NT2/D1 (cell line): ENCODE data around the gene TSGA10.
A peak's percentile ranks its signal among the peaks of the same experiment; 100 is the strongest.
"Not testable (repeated sequence)": the region's sequence is repeated elsewhere in the genome, so short reads cannot be mapped to it uniquely, and the experiment has no call there.

ENCODE experiments used
- DNase-seq: peaks from one replicate; pipeline ENCODE4 v3.0.0-alpha.2; 2011; ENCODE audit warnings: low read depth, low spot score
- H3K27me3 ChIP-seq: 2 replicates; pipeline ENCODE4 v1.6.0; 2011; ENCODE audit warnings: mild to moderate bottlenecking; ENCODE audit not compliant: insufficient read length, insufficient read depth
- H3K36me3 ChIP-seq: 2 replicates; pipeline ENCODE4 v1.6.1; 2011; ENCODE audit warnings: mild to moderate bottlenecking, low read length, mixed read lengths; ENCODE audit not compliant: insufficient read depth, insufficient read length
- H3K4me1 ChIP-seq: 2 replicates; pipeline ENCODE4 v1.5.1; 2011; ENCODE audit not compliant: insufficient read depth, insufficient read length
- H3K4me3 ChIP-seq: 2 replicates; pipeline ENCODE4 v1.5.1; 2011; ENCODE audit warnings: low read depth; ENCODE audit not compliant: insufficient read length
- H3K9ac ChIP-seq: 2 replicates; pipeline ENCODE4 v1.6.0; 2011; ENCODE audit warnings: low read depth; ENCODE audit not compliant: insufficient read length
- H3K9me3 ChIP-seq: 2 replicates; pipeline ENCODE4 v1.5.1; 2011; ENCODE audit warnings: mild to moderate bottlenecking, low read length; ENCODE audit not compliant: insufficient read depth
- SUZ12 ChIP-seq: IDR thresholded peaks from 2 replicates; pipeline ENCODE4 v1.6.1; 2011; ENCODE audit not compliant: insufficient read length, insufficient read depth; ENCODE audit errors: extremely low read depth
- YY1 ChIP-seq: IDR thresholded peaks from 2 replicates; pipeline ENCODE4 v1.6.1; 2011; ENCODE audit not compliant: insufficient read length, insufficient read depth
- ZNF274 ChIP-seq: IDR thresholded peaks from 2 replicates; pipeline ENCODE4 v1.6.1; 2011; ENCODE audit warnings: mild to moderate bottlenecking, low read depth, low read length

Gene TSGA10, protein sequence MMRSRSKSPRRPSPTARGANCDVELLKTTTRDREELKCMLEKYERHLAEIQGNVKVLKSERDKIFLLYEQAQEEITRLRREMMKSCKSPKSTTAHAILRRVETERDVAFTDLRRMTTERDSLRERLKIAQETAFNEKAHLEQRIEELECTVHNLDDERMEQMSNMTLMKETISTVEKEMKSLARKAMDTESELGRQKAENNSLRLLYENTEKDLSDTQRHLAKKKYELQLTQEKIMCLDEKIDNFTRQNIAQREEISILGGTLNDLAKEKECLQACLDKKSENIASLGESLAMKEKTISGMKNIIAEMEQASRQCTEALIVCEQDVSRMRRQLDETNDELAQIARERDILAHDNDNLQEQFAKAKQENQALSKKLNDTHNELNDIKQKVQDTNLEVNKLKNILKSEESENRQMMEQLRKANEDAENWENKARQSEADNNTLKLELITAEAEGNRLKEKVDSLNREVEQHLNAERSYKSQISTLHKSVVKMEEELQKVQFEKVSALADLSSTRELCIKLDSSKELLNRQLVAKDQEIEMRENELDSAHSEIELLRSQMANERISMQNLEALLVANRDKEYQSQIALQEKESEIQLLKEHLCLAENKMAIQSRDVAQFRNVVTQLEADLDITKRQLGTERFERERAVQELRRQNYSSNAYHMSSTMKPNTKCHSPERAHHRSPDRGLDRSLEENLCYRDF

DNA sequence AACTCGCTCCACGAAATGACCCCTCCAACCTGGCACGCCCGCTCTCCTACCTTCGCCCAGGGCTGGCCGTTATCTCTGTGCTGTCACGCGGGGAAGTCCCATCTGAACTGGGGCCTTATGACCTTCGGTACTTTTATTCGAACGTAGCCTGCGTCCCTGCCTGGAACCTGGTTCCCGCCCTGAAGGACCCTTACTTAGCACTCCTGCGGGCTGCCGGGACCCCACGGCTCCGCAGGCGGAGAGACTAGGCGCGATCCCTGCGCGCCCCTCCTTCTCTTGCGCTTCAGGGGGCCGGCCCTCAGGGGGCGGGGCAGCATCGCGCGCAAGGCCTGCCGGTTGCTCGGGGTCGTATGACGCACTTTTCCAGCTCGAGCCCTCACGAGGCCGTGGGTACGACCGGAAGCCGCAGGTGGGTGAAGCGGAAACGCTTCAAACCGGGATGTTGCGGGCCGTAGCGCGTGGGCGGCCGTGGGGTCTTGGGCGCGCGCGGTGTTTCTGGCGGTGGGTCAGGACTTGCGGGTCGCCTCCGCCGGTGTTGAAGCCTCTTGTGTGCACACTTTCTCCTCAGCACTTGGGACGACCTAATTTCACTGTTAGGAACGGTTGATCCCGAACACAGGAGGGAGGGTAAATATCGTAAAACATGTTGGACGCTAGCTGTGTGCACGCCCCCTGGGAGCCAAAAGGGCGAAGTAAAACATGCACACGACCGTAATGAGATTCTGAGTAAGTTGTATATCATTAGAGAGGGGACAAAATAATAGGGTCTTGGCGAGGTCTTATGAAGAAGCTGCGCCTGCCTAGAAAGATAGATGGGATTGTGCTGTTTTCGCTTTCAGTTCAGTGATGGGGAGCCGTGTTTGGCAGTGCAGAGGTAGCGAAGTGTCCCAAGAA lies at the start of gene TSGA10, which contains the start of gene LIPT1:
TSGA10 (minus strand) TSS at position 300 of the 894 bp plus-strand sequence. CDS start 45,503 bp downstream, outside the sequence.
LIPT1 (plus strand) TSS at position 325 of the 894 bp plus-strand sequence. CDS start 6,991 bp downstream, outside the sequence.
- H3K36me3 ChIP-seq, result peaks cover 25% of the 10 kb centered on the region
- peak within 1 kb of the TSS; percentile 95 for H3K9ac ChIP-seq
- H3K9me3 ChIP-seq, result no peaks in the 10 kb centered on the region
- DNase-seq, result peak; percentile 77
- H3K27me3 ChIP-seq, result no peaks in the 10 kb centered on the region
- TF ChIP-seq YY1 (no peak), SUZ12 (no peak), ZNF274 (no peak)
- no peaks in the 10 kb centered on the region for H3K4me1 ChIP-seq
- peak within 1 kb of the TSS; percentile 86 for H3K4me3 ChIP-seq

DNA sequence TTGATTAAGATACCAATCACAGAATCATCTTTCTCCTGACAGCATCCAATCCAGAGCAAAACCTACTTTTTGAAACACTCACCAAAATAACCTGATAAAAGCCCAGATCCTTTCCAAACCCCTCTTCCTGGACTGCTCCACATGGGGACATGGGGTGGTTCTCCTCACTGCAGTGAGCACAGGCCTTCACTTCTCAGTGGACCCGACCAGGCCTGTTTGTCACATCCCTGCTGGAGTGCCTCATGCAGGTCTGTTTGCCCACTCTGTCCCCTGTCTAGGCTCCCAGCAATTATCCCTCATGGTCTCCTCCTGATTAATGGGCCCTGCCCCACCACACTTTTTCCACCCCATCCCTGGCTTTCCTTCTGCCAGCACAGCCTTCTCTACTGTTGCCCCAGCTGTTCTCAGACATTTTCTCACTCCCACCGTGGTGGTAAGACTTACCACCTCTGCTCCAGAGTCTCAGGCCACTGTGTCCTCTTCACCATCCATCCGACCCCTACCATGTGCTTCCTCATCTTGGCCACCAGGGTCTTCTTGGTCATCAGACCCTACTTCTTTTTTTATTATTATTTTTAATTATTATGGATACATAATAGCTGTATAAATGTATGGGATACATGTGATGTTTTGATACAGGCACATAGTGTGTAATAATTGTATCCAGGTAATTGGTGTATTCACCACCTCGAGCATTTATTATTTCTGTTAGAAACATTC lies 47.4 kb upstream of the TSGA10 start:
- DNase-seq, result no peak

DNA sequence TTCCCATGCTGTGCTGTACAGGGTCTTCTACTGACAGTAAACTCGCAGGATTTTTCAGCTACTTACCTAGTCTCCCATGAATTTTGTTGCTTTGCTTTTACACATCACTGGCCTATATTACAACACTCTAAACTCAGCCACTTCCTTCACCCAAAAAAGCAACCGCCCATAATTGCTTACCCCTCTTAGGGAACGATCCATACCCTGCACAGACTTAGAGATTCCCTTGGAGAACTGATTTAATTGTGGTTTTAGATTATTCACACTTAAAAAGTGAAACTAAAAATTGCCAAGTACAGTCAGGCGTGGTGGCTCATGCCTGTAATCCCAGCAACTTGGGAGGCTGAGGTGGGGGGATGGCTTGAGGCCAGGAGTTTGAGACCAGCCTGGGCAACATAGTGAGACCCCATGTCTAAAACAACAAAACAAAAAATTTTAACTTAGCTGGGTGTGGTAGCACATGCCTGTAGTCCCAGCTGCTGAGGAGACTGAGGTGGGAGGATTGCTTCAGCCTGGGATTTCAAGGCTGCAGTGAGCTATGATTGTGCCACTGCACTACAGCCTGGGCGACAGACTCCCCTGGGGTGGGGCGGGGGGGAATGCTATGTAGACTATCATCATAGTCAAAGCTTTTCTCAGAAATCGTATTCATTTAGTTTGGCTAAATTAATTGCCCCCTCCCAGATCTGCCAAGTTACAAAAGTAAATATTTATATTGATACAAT lies 45.5 kb upstream of the TSGA10 start:
- TF ChIP-seq YY1, result no peak
- no peak for TF ChIP-seq SUZ12
- TF ChIP-seq ZNF274, result no peak
- Histone ChIP-seq H3K9me3 (peaks cover 21% of the 10 kb centered on the region), H3K9ac (no peak overlapping the region), H3K36me3 (peaks cover 58% of the 10 kb centered on the region), H3K4me1 (no peaks in the 10 kb centered on the region), H3K4me3 (no peak overlapping the region), H3K27me3 (no peaks in the 10 kb centered on the region)
- DNase-seq, result no peak

More for the DNA sequence above, 47.4 kb upstream of the TSGA10 start:
- Histone ChIP-seq H3K4me3 (no peak overlapping the region), H3K27me3 (no peaks in the 10 kb centered on the region), H3K4me1 (no peaks in the 10 kb centered on the region), H3K36me3 (peaks cover 39% of the 10 kb centered on the region), H3K9ac (no peak overlapping the region), H3K9me3 (peaks cover 38% of the 10 kb centered on the region)
- TF ChIP-seq YY1 (no peak), ZNF274 (no peak), SUZ12 (no peak)

DNA sequence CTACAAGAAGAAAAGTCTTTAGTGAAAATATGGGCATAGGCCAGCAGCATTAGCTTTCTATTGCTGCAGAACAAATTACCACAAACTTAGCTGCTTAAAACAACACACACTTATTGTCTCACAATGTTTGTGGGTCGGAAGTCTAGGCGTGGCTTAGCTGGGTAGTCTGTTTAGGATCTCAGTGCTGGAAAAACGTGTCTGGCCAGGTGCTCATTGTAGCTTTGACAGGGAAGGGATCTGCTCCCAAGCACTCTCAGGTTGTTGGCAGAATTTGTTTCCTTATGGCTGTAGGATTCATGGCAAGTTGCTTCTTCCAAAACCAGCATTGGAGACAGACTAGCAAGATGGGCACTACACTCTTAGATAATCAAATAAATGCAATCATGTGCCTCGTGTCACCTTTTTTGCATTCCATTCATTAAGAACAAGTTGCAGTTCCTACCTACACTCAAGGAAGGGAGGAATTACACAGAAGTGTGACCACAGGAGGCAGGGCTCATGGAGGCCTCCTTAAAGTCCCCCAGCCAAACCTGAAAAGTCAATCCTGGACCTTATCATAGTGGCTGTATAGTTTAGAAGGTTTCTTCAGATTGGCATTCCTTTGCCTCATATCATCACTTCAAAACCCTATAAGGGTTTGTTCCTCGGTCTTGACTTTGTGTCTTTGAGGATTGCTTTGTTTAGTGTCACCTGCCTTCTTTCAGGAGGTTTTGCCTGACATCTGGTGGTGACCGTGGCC lies 43.5 kb upstream of the TSGA10 start:
- peaks cover 72% of the 10 kb centered on the region for H3K36me3 ChIP-seq
- H3K9me3 ChIP-seq, result peaks cover 3% of the 10 kb centered on the region; the same call in 1 of the 2 replicates
- H3K27me3 ChIP-seq, result no peaks in the 10 kb centered on the region
- H3K4me1 ChIP-seq, result no peaks in the 10 kb centered on the region
- no peak overlapping the region for H3K9ac ChIP-seq
- no peak for DNase-seq
- TF ChIP-seq SUZ12 (no peak), ZNF274 (no peak), YY1 (no peak)
- no peak overlapping the region for H3K4me3 ChIP-seq

DNA sequence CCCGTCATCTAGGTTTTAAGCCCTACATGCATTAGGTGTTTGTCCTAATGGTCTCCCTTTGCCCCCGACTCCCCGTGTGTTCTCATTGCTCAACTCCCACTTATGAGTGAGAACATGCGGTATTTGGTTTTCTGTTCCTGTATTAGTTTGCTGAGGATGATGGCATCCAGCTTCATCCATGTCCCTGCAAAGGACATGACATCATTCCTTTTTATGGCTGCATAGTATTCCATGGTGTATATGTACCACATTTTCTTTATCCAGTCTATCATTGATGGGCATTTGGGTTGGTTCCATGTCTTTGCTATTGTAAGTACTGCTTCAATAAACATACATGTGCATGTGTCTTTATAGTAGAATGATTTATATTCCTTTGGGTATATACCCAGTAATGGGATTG lies 37.6 kb upstream of the TSGA10 start:
- H3K9ac ChIP-seq, H3K27me3 ChIP-seq, H3K4me3 ChIP-seq, H3K9me3 ChIP-seq, DNase-seq, H3K4me1 ChIP-seq: not testable (repeated sequence)
- peaks cover 74% of the 10 kb centered on the region for H3K36me3 ChIP-seq

DNA sequence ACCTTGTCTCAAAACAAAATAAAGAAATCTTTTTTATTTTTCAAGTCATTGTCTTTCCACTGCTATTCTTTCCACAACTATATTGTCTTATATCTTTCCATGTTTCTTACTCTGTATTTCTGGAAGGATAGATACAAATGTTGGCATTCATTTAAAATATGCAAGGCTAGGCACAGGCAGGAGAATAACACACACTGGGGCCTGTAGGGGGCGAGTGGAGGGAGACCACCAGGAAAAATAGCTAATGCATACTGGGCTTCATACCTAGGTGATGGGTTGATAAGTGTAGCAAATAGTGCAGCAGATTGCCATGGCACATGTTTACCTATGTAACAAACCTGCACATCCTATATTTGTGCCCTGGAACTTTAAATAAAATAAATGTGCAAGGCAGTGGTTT lies 35.8 kb upstream of the TSGA10 start:
- Histone ChIP-seq H3K36me3 (peaks cover 69% of the 10 kb centered on the region), H3K27me3 (no peaks in the 10 kb centered on the region), H3K9me3 (no peaks in the 10 kb centered on the region), H3K4me1 (no peaks in the 10 kb centered on the region), H3K9ac (no peak overlapping the region), H3K4me3 (no peak overlapping the region)
- TF ChIP-seq ZNF274 (no peak), SUZ12 (no peak), YY1 (no peak)
- DNase-seq, result no peak
